ENCODE data around the gene RFX8.
"Not testable (repeated sequence)": the region's sequence is repeated elsewhere in the genome, so short reads cannot be mapped to it uniquely, and the experiment has no call there.

RFX8 gene

GRCh38 chr2:101375653-101376052 is 99.3 kb downstream of the RFX8 start:
- no peak for DNase-seq (ENCODE audit: low read depth)

- DNase-seq (ENCODE audit: low read depth), result no peak
These were observed 99.9 kb downstream of the RFX8 start for GRCh38 chr2:101374821-101375561.

DNA sequence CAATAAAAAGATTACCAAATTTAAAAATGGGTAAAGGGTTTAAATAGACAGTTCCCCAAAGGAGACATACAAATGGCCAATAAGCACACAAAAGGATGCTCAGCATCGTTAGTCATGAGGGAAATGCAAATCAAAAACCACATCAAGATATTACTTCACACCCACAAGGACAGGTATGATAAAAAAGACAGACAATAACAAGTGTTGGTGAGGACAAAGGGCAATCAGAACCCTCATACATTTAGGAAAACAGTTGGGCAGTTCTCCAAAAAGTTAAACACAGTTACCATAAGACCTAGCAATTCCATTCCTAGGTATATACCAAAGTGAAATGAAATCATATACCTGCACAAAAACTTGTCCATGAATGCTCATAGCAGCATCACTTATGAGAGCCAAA is 102.1 kb downstream of the RFX8 start:
- DNase-seq (ENCODE audit: low read depth), result no peak

- no peak for DNase-seq (ENCODE audit: low read depth)
These were observed 103.3 kb downstream of the RFX8 start for GRCh38 chr2:101371636-101372035.

- DNase-seq (ENCODE audit: low read depth), result no peak
These were observed 105.8 kb downstream of the RFX8 start for GRCh38 chr2:101369100-101369499.

- DNase-seq (ENCODE audit: low read depth), result no peak
These were observed 106.5 kb downstream of the RFX8 start for GRCh38 chr2:101368376-101368775.

DNA sequence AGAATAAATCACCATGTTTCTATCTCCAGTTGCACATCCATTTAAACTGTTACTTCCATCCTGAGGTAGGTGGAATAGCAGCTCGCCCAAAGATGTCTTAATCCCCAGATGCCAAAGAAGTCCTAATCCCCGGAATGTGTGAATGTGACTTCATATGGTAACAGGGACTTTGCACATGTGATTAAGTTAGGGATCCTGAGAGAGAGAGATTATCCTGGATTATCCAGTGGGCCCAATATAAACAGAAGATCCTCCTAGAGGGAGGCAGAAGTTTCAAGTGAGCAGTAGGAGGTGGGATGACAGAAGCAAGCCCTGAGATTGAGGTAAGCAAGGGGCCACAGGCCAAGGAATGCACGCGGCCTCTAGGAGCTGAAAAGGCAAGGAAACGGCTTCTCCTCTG is 107.4 kb downstream of the RFX8 start:
- DNase-seq (ENCODE audit: low read depth), result no peak

DNA sequence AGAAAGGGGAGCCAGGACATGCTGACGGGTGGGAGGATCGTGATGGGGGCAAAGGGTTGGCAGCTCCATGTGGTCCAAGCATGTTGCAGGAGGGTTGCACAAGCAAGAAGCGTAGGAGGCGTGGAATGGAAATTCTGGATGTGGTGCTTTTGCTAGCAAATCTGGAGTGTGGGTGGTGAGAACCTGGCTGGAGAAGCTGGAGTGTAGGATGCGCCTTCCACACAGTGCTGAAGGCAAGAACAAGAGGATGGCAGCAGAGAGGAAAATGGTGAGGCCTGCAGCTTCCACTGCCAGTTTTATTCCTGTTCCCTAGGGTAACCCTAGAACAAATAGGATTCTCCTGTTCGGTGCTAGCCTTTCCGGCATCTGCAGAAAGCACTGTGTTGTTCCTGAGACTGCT is 110.0 kb downstream of the RFX8 start:
- no peak for DNase-seq (ENCODE audit: low read depth)

DNA sequence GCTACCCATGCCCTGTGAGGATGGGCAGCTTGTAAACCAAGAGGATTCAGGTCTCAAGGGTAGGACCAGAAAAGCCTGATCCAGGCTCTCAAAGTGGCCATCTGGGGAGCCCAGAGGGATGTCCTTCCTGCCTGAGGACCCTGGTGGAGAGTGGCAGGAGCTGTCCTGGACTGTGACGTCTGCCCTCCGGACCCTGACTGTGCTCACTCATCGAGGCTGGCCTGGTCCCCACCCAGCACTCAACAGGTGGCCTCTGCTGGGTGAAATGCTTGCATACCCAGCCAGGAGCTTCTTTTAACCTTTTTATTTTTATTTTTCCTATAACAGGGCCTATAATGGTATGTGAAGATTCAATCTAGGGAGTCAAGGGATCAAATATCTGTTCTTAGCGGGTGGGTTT is 112.1 kb downstream of the RFX8 start:
- DNase-seq (ENCODE audit: low read depth), result no peak

- DNase-seq (ENCODE audit: low read depth), result no peak
These were observed 112.6 kb downstream of the RFX8 start for GRCh38 chr2:101362316-101362715.

- no peak for DNase-seq (ENCODE audit: low read depth)
These were observed 113.4 kb downstream of the RFX8 start for GRCh38 chr2:101361522-101361921.

DNA sequence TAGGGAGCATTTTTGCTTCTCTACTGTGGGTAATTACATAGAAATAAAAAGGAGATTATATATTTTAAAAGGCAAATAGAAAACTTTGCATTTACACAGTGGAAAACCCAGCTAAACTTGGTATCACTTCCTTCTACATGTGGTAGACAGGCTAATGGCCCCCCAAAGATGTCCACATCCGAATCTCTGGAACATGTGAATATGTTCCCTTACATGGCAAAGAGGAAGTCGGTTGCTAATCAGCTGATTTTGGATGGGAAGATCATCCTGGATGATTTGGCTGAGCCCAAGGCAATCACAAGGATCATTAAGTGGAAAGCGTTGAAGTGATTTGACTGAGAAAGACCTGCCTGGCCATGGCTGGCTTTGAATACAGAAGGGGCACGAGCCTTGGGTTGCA is 113.8 kb downstream of the RFX8 start:
- no peak for DNase-seq (ENCODE audit: low read depth)

DNA sequence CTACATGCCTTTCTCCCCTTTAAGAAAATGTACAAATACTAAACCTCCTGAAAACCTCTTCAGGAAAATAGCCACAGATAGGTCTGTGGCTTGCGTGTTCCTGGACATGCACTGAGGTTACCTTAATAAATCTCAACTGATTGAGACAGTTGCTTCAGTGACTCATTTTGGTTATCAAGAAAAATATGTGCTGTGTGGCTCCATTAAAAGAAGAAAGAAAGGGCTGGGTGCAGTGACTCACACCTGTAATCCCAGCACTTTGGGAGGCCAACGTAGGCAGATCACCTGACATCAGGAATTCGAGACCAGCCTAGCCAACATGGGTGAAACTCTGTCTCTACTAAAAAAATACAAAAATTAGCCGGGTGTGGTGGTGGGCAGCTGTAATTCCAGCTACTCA is 114.7 kb downstream of the RFX8 start:
- DNase-seq (ENCODE audit: low read depth), result no peak

- DNase-seq (ENCODE audit: low read depth), result no peak
These were observed 115.4 kb downstream of the RFX8 start for GRCh38 chr2:101359410-101359954.

DNA sequence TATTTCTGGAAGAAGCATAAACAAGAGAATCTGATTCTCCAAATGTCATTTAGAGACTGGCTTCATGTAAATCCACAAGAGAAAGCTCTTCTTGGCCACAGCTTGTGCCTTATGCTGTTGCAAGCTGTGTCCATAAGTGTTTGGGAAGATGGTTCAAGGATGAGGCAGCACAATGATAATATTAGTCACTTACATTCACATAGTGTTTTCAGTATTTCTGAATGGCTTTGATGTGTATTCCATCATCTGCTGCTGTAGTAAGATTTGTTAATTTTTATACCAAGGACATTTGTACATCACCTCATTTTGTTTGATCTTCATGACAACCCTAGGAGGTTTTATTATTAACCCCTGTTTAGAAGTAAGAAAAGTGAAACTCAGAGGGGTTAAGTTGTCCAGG is 117.5 kb downstream of the RFX8 start:
- no peak for DNase-seq (ENCODE audit: low read depth)

GRCh38 chr2:101356521-101356920 is 118.4 kb downstream of the RFX8 start:
- DNase-seq (ENCODE audit: low read depth), result no peak

DNA sequence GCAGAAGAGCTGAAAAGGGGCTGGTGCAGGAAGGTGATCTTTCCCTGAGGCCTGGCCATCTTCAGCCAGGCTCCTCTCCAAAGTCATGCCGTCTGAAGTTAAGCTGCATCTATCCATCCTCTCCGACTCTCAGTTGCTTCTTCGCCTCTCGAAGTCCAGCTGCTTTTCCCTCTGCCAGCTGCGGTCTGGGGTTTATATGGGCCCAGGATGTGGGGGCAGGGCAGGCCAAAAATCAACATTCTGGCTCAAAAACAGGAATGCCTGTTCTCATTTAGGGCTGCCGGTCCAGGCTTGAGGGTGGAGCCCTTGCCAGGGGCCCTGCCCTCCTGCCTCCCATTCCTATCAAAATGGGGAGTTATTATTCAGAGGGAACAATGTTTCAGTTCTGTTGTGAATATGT is 118.9 kb downstream of the RFX8 start:
- no peak for DNase-seq (ENCODE audit: low read depth)

GRCh38 chr2:101355401-101356054 is 119.4 kb downstream of the RFX8 start:
- no peak for DNase-seq (ENCODE audit: low read depth)

DNA sequence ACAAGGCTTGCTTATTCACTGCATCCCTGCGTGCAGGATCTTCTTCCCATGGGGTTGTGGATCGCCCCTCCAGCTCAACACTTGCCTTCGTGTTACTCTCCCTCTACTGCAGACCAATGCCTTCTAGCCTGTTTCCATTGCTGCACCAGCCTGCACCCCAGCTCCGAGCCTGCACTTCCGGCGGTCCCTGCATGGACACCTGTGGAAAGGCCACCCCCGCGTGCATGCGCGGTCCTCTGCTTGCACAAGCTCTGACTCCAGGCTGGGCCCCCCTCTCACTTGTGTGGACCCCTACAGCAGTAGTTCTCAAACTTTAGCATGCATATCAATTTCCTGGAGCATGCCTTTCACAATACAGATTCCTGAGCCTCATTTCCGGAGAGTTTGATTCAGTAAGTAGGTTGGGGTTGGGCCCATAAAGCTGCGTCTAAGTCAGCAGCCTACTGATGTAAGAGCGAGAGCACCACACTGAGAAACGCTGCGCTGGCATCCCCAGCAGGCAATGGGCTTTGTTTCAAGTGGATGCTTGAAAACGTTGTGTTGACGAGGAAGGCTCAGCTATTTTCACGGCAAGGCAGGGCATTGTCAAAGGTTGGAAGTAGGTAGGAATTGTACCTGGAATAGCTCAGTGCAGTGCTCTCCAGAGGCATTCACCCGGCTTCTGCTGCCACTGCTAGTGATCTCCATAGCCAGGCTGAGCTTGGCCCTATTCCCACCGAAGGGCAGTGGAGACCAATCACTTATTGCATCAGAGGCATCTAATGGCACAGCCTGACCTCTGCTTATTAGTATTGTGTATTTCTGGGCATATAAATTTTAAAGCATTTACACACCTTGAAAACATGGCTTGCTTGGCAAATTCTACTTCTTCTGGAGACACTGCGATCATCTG is 120.2 kb downstream of the RFX8 start:
- DNase-seq (ENCODE audit: low read depth), result no peak

GRCh38 chr2:101352631-101353030 is 122.3 kb downstream of the RFX8 start:
- not testable (repeated sequence) for DNase-seq (ENCODE audit: low read depth)

GRCh38 chr2:101351207-101351606 is 123.7 kb downstream of the RFX8 start:
- DNase-seq (ENCODE audit: low read depth), result no peak

- no peak for DNase-seq (ENCODE audit: low read depth)
These were observed 124.8 kb downstream of the RFX8 start for GRCh38 chr2:101349893-101350662.

Measured in CMK (cell line).